T47D (cell line): ENCODE results near the gene C15orf62.

Experiments used
- DNase-seq, 2 experiments: peaks; one replicate each; pipeline versions ENCODE4 v3.0.0 to v3.0.0-alpha.2; 2011 to 2012; ENCODE audit warnings: low read depth in 1 of 2, low spot score in 1 of 2
- JUND ChIP-seq: IDR thresholded peaks from 2 replicates; pipeline ENCODE4 v1.6.1; 2012; ENCODE audit warnings: low read depth
- in situ Hi-C: cut with HindIII; loops from 2 replicates; pipeline ENCODE4 v1.10.0; 2016; ENCODE audit warnings: low sequenced_read_pairs, low pct_unique_long_range_greater_than_20kb

The C15orf62 gene

DNA sequence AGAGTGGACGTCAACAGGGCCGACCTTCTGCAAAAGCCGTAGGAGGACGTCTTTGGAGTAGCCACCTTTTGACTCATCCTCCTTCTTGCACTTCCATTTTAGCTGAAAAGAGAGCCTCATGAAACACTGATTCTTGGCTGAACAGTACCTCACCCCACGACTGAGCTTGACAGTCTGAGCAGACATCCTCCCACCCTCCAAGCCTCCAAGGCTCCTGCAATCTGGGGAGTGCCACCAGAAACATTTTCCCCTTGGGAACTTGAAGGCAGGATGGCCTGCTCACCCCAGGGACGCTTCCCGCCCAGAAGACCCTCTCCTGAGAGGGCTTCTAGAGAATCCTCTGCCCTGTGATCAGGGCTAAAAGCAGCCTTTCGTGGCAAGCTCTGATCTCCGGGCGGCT is 5.2 kb downstream of the C15orf62 start:
- DNase-seq = no peak
- TF ChIP-seq JUND = no peak
- in situ Hi-C loops = no loop called here

- peak in 1 of 2 experiments; percentile 41 for DNase-seq
- TF ChIP-seq JUND = no peak
- in situ Hi-C loops = no loop called here
Observed at GRCh38 chr15:40775740-40776536, 6.2 kb downstream of the C15orf62 start.

- DNase-seq = peak; percentile 77 to 98
- in situ Hi-C loops = no loop called here
- peak; percentile 33; the same call in 1 of the 2 replicates for TF ChIP-seq JUND
Observed at GRCh38 chr15:40776537-40777141, 6.9 kb downstream of the C15orf62 start.

- in situ Hi-C loops = no loop called here
- peak in 1 of 2 experiments; percentile 91 for DNase-seq
- TF ChIP-seq JUND = no peak
Observed at GRCh38 chr15:40782609-40783227, 12.9 kb downstream of the C15orf62 start.

GRCh38 chr15:40785164-40785563 is 15.4 kb downstream of the C15orf62 start:
- TF ChIP-seq JUND = no peak

DNA sequence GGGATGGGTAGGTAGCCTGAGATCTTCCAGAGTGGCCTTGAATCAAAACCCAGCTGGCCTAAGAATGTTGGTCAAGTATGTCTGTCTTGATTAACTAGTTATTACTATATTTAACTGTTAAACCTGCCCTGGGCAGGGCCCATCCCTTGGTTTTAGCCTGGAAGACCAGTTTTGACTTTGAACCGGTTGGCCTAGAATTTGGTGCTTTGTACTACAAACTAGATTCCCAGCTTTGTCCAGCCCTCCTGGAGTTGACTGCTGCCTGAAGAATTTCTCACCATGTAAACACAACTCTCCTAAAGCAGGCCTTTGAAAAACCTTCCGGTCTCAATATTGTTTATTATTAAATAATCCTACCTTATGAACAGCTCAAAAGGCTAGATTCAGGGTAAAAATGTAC is 16.0 kb downstream of the C15orf62 start:
- peak in 1 of 2 experiments; percentile 90 for DNase-seq
- TF ChIP-seq JUND = no peak
- in situ Hi-C loops = no loop called here

More at GRCh38 chr15:40785164-40785563, 15.4 kb downstream of the C15orf62 start:
- peak in 1 of 2 experiments; percentile 52 for DNase-seq
- in situ Hi-C loops = no loop called here

DNA sequence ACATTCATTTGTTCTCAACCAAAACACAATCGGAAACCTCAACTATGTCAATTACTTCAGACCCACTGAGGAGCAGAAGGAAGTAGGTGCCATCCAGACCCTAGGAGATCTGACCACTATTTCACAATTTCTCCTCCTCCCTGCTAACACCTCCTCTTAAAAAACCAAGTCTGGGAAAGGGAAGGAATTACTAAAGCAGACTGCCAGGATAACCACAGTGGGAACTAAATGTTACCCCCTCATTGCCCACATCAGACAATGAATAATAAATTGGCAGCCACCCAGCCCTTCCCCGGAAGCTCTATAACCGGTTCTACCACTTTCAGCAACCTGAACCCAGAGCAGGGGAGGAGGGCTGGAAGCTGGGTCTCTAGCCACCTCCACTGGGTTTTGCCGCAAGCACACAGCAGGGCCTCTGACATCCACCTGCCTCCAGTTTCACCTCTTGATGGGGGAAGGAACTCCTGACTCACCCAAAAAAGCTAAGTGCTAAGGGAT is 17.6 kb downstream of the C15orf62 start:
- peak in 1 of 2 experiments; percentile 88 for DNase-seq
- TF ChIP-seq JUND = no peak
- in situ Hi-C loops = no loop called here

DNA sequence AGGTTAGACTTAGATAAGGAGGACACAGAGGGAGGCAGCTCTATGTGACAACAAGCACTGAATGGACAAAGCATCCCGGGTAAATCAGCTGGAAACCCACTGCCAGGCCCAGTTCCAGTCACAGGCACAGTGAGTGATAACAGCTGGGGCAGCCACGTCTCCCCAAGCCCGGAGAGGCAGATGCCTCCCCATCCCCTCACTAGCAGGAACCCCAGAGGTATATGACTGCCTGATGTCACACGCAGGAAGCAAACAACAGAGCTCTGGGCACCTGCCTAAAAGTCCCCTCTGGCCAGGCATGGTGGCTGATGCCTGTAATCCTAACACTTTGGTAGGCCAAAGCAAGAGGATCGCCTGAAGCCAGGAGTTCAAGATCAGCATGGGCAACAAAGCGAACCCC is 18.2 kb downstream of the C15orf62 start:
- no peak for DNase-seq
- in situ Hi-C loops = no loop called here
- TF ChIP-seq JUND = no peak

DNA sequence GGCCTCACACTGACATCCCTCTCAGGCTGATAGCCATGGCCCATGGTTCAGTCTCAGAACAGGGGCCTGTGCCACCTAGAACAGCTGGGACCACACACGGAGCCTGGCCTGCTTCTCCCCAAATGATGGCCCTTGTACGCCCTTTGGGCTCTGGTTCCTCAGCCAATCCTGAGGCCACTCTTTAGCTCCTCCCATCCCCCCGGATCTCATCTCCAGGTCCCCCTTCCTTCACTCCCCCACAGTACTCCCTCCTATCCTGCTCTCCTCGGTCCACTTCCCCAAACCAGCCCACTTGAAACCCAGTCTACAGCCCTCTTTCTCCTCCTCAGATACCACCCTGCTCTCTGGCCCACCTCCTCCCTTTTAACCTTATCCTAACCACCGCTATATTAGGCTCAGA is 19.3 kb downstream of the C15orf62 start:
- no peak for TF ChIP-seq JUND
- no peak for DNase-seq
- in situ Hi-C loops = no loop called here

DNA sequence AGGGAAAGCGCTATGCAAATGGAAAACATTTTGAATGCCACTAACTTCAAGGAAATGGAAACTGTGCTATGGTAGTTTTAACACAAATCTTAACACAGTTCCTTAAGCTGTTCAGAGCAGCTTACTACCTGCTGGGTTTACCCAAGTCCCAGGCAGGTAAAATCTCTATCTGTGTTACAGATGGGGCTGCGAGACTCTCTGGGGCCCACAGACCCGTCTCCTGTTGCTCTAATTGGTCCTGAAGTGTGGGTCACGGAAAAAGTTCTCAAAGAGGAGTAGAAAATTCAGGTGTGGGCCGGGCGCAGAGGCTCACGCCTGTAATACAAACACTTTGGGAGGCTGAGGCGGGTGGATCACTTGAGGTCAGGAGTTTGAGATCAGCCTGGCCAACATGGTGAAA is 20.2 kb downstream of the C15orf62 start:
- in situ Hi-C loops = no loop called here
- no peak for TF ChIP-seq JUND
- no peak for DNase-seq

DNA sequence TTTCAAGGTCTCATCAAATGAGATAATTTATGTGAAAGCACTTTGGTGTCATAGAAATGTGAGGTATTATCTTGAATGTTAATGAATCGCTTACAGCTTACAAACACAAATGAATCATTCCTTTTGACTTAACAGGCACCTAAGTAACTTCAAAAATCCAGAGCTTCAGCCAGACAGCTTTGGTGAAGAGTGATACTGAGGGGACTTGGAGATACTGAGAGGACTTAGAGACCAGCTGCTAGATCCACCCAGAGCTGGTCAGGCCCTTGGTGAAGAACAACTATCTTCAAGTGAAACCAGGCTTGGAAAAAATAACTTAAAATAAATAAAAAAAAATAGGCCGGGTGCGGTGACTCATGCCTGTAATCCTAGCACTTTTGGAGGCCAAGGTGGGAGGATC is 20.9 kb downstream of the C15orf62 start:
- no peak for TF ChIP-seq JUND
- DNase-seq = no peak
- in situ Hi-C loops = no loop called here

GRCh38 chr15:40792394-40792793 is 22.6 kb downstream of the C15orf62 start:
- in situ Hi-C loops = no loop called here
- no peak for TF ChIP-seq JUND
- DNase-seq = no peak
